ENCODE measurements around the gene CNGA4. TPM values are rescaled to one million over a fixed set of nuclear protein-coding genes. Genes with fewer than 3 reads are reported as not detected.
"Not testable (repeated sequence)": the region's sequence is repeated elsewhere in the genome, so short reads cannot be mapped to it uniquely, and the experiment has no call there.

The CNGA4 gene
- polyA plus RNA-seq, 3 donors: 0.69 TPM; not detected in 2

- 100% methylated on average over 2 of the region's 2 CpGs for WGBS (ENCODE audit: insufficient coverage)
- peaks cover 8 to 16% of the 10 kb centered on the region in 2 donors for H3K4me1 ChIP-seq (ENCODE audit: control insufficient read depth in 1 of 2, insufficient read depth in 2 of 2, low read length in 2 of 2)
- H4K20me1 ChIP-seq (ENCODE audit: insufficient read depth, low read length): no peaks in the 10 kb centered on the region
- Mint-ChIP-seq H3K36me3 (no peaks in the 10 kb centered on the region), H3K9me3 (peaks cover 0 to 2% (median 0%) of the 10 kb centered on the region in 7 donors), H3K4me1 (peaks cover 18% of the 10 kb centered on the region), H3K27me3 (ENCODE audit: low read depth in 3 of 3) (peaks cover 4 to 5% (median 4%) of the 10 kb centered on the region in 3 donors), H3K27ac (no peak overlapping the region), H3K4me3 (no peak overlapping the region)
- no peaks in the 10 kb centered on the region for H3K36me3 ChIP-seq (replicated peaks in 1 of 2; ENCODE audit: control insufficient read depth in 1 of 2, insufficient read depth in 2 of 2, low read length in 2 of 2)
- no peak overlapping the region for H3K4me2 ChIP-seq (replicated peaks; ENCODE audit: extremely low read depth, low read length, poor library complexity, severe bottlenecking)
- no peak overlapping the region for H3K4me3 ChIP-seq (replicated peaks in 1 of 3; ENCODE audit: low read depth in 2 of 3, low read length in 3 of 3)
- no peaks in the 10 kb centered on the region for H3K9me3 ChIP-seq (replicated peaks in 1 of 2; ENCODE audit: control insufficient read depth in 1 of 2, insufficient read depth in 1 of 2, low read length in 2 of 2)
- intact Hi-C loops (cut with micrococcal nuclease): no loop called here
- DNase-seq: no peak
- no peak for TF ChIP-seq CTCF (IDR thresholded peaks at IDR 0.05)
- no peak overlapping the region for H2AFZ ChIP-seq (ENCODE audit: insufficient read depth, low read depth, low read length, poor library complexity, severe bottlenecking)
- no peak overlapping the region for H3K27ac ChIP-seq (ENCODE audit: low read depth in 1 of 2, low read length in 2 of 2)
- no peaks in the 10 kb centered on the region for H3K27me3 ChIP-seq (ENCODE audit: control insufficient read depth in 2 of 2, insufficient read depth in 2 of 2, low read length in 2 of 2)
- no peak overlapping the region for H3K9ac ChIP-seq (ENCODE audit: insufficient read depth, low read length, poor library complexity, severe bottlenecking)
- no peaks in the 10 kb centered on the region for H3K79me2 ChIP-seq (ENCODE audit: insufficient read depth, low read length)
These were observed 6.6 kb downstream of the CNGA4 start for GRCh38 chr11:6245536-6245935.

GRCh38 chr11:6248248-6248647, 9.4 kb downstream of the CNGA4 start:
- peaks cover 0 to 6% of the 10 kb centered on the region in 2 donors for H3K4me1 ChIP-seq (ENCODE audit: control insufficient read depth in 1 of 2, insufficient read depth in 2 of 2, low read length in 2 of 2)
- TF ChIP-seq CTCF (IDR thresholded peaks at IDR 0.05): no peak
- H4K20me1 ChIP-seq (ENCODE audit: insufficient read depth, low read length): no peaks in the 10 kb centered on the region
- H3K9ac ChIP-seq (ENCODE audit: insufficient read depth, low read length, poor library complexity, severe bottlenecking): no peak overlapping the region
- H3K27ac ChIP-seq (ENCODE audit: low read depth in 1 of 2, low read length in 2 of 2): no peak overlapping the region
- Mint-ChIP-seq H3K27ac (no peak overlapping the region), H3K4me1 (peaks cover 8% of the 10 kb centered on the region), H3K27me3 (ENCODE audit: low read depth in 3 of 3) (peaks cover 1 to 5% (median 5%) of the 10 kb centered on the region in 3 donors), H3K9me3 (peaks cover 0 to 2% (median 0%) of the 10 kb centered on the region in 7 donors), H3K4me3 (no peak overlapping the region), H3K36me3 (no peaks in the 10 kb centered on the region)
- H3K79me2 ChIP-seq (ENCODE audit: insufficient read depth, low read length): no peaks in the 10 kb centered on the region
- H3K4me3 ChIP-seq (replicated peaks in 1 of 3; ENCODE audit: low read depth in 2 of 3, low read length in 3 of 3): no peak overlapping the region
- H3K27me3 ChIP-seq (ENCODE audit: control insufficient read depth in 2 of 2, insufficient read depth in 2 of 2, low read length in 2 of 2): no peaks in the 10 kb centered on the region
- no peaks in the 10 kb centered on the region for H3K9me3 ChIP-seq (replicated peaks in 1 of 2; ENCODE audit: control insufficient read depth in 1 of 2, insufficient read depth in 1 of 2, low read length in 2 of 2)
- H2AFZ ChIP-seq (ENCODE audit: insufficient read depth, low read depth, low read length, poor library complexity, severe bottlenecking): no peak overlapping the region
- intact Hi-C loops (cut with micrococcal nuclease): no loop called here
- no CpG with 5 or more reads among the region's 1 CpG for WGBS (ENCODE audit: insufficient coverage)
- DNase-seq: no peak
- no peak overlapping the region for H3K4me2 ChIP-seq (replicated peaks; ENCODE audit: extremely low read depth, low read length, poor library complexity, severe bottlenecking)
- no peaks in the 10 kb centered on the region for H3K36me3 ChIP-seq (replicated peaks in 1 of 2; ENCODE audit: control insufficient read depth in 1 of 2, insufficient read depth in 2 of 2, low read length in 2 of 2)

- H3K4me2 ChIP-seq (replicated peaks; ENCODE audit: extremely low read depth, low read length, poor library complexity, severe bottlenecking); H3K79me2 ChIP-seq (ENCODE audit: insufficient read depth, low read length); H3K9ac ChIP-seq (ENCODE audit: insufficient read depth, low read length, poor library complexity, severe bottlenecking); H3K4me3 ChIP-seq (replicated peaks in 1 of 3; ENCODE audit: low read depth in 2 of 3, low read length in 3 of 3); H4K20me1 ChIP-seq (ENCODE audit: insufficient read depth, low read length); H2AFZ ChIP-seq (ENCODE audit: insufficient read depth, low read depth, low read length, poor library complexity, severe bottlenecking); intact Hi-C loops (cut with micrococcal nuclease); H3K4me1 ChIP-seq (ENCODE audit: control insufficient read depth in 1 of 2, insufficient read depth in 2 of 2, low read length in 2 of 2); H3K9me3 Mint-ChIP-seq; H3K27me3 ChIP-seq (ENCODE audit: control insufficient read depth in 2 of 2, insufficient read depth in 2 of 2, low read length in 2 of 2); H3K36me3 Mint-ChIP-seq; H3K27me3 Mint-ChIP-seq (ENCODE audit: low read depth in 3 of 3); H3K27ac ChIP-seq (ENCODE audit: low read depth in 1 of 2, low read length in 2 of 2); H3K4me3 Mint-ChIP-seq; H3K36me3 ChIP-seq (replicated peaks in 1 of 2; ENCODE audit: control insufficient read depth in 1 of 2, insufficient read depth in 2 of 2, low read length in 2 of 2); H3K4me1 Mint-ChIP-seq; DNase-seq; H3K9me3 ChIP-seq (replicated peaks in 1 of 2; ENCODE audit: control insufficient read depth in 1 of 2, insufficient read depth in 1 of 2, low read length in 2 of 2): not testable (repeated sequence)
- 100% methylated on average over 1 of the region's 3 CpGs for WGBS (ENCODE audit: insufficient coverage)
- peak overlapping the region in 1 of 7 donors; percentile 17 for H3K27ac Mint-ChIP-seq
These were observed 10.0 kb downstream of the CNGA4 start for GRCh38 chr11:6248897-6249296.
